Measurements from ENCODE around the gene INSL6.

GRCh38 chr9:5231212-5231611 is 45.8 kb upstream of the INSL6 start, which contains the start of gene INSL4:
- no peak for TF ChIP-seq USF1 (CRISPR knock-in tag; IDR thresholded peaks at IDR 0.05)
- TF ChIP-seq, protein P1, sequence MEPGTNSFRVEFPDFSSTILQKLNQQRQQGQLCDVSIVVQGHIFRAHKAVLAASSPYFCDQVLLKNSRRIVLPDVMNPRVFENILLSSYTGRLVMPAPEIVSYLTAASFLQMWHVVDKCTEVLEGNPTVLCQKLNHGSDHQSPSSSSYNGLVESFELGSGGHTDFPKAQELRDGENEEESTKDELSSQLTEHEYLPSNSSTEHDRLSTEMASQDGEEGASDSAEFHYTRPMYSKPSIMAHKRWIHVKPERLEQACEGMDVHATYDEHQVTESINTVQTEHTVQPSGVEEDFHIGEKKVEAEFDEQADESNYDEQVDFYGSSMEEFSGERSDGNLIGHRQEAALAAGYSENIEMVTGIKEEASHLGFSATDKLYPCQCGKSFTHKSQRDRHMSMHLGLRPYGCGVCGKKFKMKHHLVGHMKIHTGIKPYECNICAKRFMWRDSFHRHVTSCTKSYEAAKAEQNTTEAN (CRISPR knock-in tag; IDR thresholded peaks at IDR 0.05) = no peak
- no peak for TF ChIP-seq CBFB (CRISPR knock-in tag; IDR thresholded peaks at IDR 0.05; ENCODE audit: low read depth)
- TF ChIP-seq, protein P2, sequence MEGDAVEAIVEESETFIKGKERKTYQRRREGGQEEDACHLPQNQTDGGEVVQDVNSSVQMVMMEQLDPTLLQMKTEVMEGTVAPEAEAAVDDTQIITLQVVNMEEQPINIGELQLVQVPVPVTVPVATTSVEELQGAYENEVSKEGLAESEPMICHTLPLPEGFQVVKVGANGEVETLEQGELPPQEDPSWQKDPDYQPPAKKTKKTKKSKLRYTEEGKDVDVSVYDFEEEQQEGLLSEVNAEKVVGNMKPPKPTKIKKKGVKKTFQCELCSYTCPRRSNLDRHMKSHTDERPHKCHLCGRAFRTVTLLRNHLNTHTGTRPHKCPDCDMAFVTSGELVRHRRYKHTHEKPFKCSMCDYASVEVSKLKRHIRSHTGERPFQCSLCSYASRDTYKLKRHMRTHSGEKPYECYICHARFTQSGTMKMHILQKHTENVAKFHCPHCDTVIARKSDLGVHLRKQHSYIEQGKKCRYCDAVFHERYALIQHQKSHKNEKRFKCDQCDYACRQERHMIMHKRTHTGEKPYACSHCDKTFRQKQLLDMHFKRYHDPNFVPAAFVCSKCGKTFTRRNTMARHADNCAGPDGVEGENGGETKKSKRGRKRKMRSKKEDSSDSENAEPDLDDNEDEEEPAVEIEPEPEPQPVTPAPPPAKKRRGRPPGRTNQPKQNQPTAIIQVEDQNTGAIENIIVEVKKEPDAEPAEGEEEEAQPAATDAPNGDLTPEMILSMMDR (IDR thresholded peaks at IDR 0.05) = no peak
- TF ChIP-seq IRF2 (CRISPR knock-in tag; IDR thresholded peaks at IDR 0.05; ENCODE audit: borderline replicate concordance, low read depth) = no peak
- TF ChIP-seq ZNF121 (CRISPR knock-in tag; IDR thresholded peaks at IDR 0.05) = no peak
- no peak for TF ChIP-seq NR2C2 (CRISPR knock-in tag; IDR thresholded peaks at IDR 0.05)
- TF ChIP-seq MAX (CRISPR knock-in tag; IDR thresholded peaks at IDR 0.05) = no peak
- TF ChIP-seq NFYB (CRISPR knock-in tag; conservative IDR thresholded peaks at IDR 0.05; ENCODE audit: low read depth) = no peak
- TF ChIP-seq TCF7 (CRISPR knock-in tag; IDR thresholded peaks at IDR 0.05; ENCODE audit: low read depth) = no peak

Measured in WTC11 (cell line).